Neuronal stem cell (in vitro differentiated cells): Measurements from ENCODE around the gene BMP6.

Experiments
- DNase-seq: peaks from one replicate; pipeline ENCODE4 v3.0.0-alpha.2; 2013; ENCODE audit warnings: low spot score
- H2AFZ ChIP-seq: one replicate; pipeline ENCODE4 v1.6.1; 2013; ENCODE audit warnings: mild to moderate bottlenecking, low read length, inconsistent platforms
- H2AK5ac ChIP-seq: 2 replicates; pipeline ENCODE4 v1.6.1; 2013; ENCODE audit warnings: low read depth, mild to moderate bottlenecking, inconsistent platforms, low read length, moderate library complexity, mixed read lengths
- H2BK120ac ChIP-seq: 2 replicates; pipeline ENCODE4 v1.6.1; 2013; ENCODE audit warnings: low read depth, mild to moderate bottlenecking, inconsistent platforms, low read length, moderate library complexity, mixed read lengths
- H2BK12ac ChIP-seq: one replicate; pipeline ENCODE4 v1.6.1; 2013; ENCODE audit warnings: low read length, inconsistent platforms
- H2BK15ac ChIP-seq: 2 replicates; pipeline ENCODE4 v1.6.1; 2013; ENCODE audit warnings: mild to moderate bottlenecking, low read length, inconsistent platforms, mixed read lengths
- H2BK5ac ChIP-seq: one replicate; pipeline ENCODE4 v1.6.1; 2013; ENCODE audit warnings: inconsistent platforms, mild to moderate bottlenecking, low read length, moderate library complexity
- H3K14ac ChIP-seq: one replicate; pipeline ENCODE4 v1.6.1; 2013; ENCODE audit warnings: low read length, inconsistent platforms
- H3K18ac ChIP-seq: 2 replicates; pipeline ENCODE4 v1.6.1; 2013; ENCODE audit warnings: low read length, inconsistent platforms
- H3K23ac ChIP-seq: 2 replicates; pipeline ENCODE4 v1.6.1; 2013; ENCODE audit warnings: low read depth, mild to moderate bottlenecking, mixed read lengths, low read length, inconsistent platforms; ENCODE audit not compliant: poor library complexity
- H3K27ac ChIP-seq: replicated peaks from 3 replicates; pipeline ENCODE4 v1.5.1; 2013; ENCODE audit warnings: low read length, inconsistent platforms
- H3K27me3 ChIP-seq, 3 experiments: 2 replicates each; pipeline ENCODE4 v1.6.1; 2013; ENCODE audit warnings: low read length in 3 of 3, mild to moderate bottlenecking in 2 of 3, inconsistent platforms in 1 of 3, low read depth in 1 of 3, mixed read lengths in 1 of 3, moderate library complexity in 1 of 3; ENCODE audit not compliant: control insufficient read depth in 3 of 3, insufficient read depth in 3 of 3
- H3K36me3 ChIP-seq, 2 donors: replicated peaks in 1 of 2; 2 replicates each; pipeline ENCODE4 v1.6.1; 2013; ENCODE audit warnings: low read length in 2 of 2; ENCODE audit not compliant: control insufficient read depth in 2 of 2, insufficient read depth in 2 of 2
- H3K4ac ChIP-seq: 2 replicates; pipeline ENCODE4 v1.6.1; 2013; ENCODE audit warnings: inconsistent platforms, mild to moderate bottlenecking, low read length, moderate library complexity
- H3K4me1 ChIP-seq, 2 donors: 1 replicate in 1 of 2; 2 replicates in 1 of 2; pipeline ENCODE4 v1.6.1; 2013; ENCODE audit warnings: low read length in 2 of 2, low read depth in 1 of 2; ENCODE audit not compliant: control insufficient read depth in 2 of 2, insufficient read depth in 1 of 2
- H3K4me2 ChIP-seq: one replicate; pipeline ENCODE4 v1.6.1; 2013; ENCODE audit warnings: mild to moderate bottlenecking, low read length, inconsistent platforms; ENCODE audit not compliant: insufficient read depth, poor library complexity, severe bottlenecking
- H3K4me3 ChIP-seq, 2 donors: 2 replicates each; pipeline ENCODE4 v1.5.1; 2013; ENCODE audit warnings: low read length in 2 of 2, mild to moderate bottlenecking in 2 of 2, inconsistent platforms in 1 of 2, moderate library complexity in 1 of 2
- H3K79me1 ChIP-seq: one replicate; pipeline ENCODE4 v1.6.1; 2013; ENCODE audit warnings: low read depth, mild to moderate bottlenecking, inconsistent platforms, low read length, moderate library complexity
- H3K9ac ChIP-seq: one replicate; pipeline ENCODE4 v1.6.1; 2013; ENCODE audit warnings: mild to moderate bottlenecking, low read depth, low read length, inconsistent platforms; ENCODE audit not compliant: poor library complexity
- H3K9me3 ChIP-seq, 2 donors: replicated peaks in 1 of 2; 2 replicates each; pipeline versions ENCODE3 to v1.6.1; 2013; ENCODE audit warnings: low read length in 2 of 2, mild to moderate bottlenecking in 2 of 2, inconsistent platforms in 1 of 2, low read depth in 1 of 2, mixed read lengths in 1 of 2, moderate library complexity in 1 of 2; ENCODE audit not compliant: control insufficient read depth in 2 of 2, insufficient read depth in 1 of 2
- H4K8ac ChIP-seq: one replicate; pipeline ENCODE4 v1.6.1; 2013; ENCODE audit warnings: low read depth, mild to moderate bottlenecking, inconsistent platforms, low read length, moderate library complexity
- H4K91ac ChIP-seq: one replicate; pipeline ENCODE4 v1.6.1; 2013; ENCODE audit warnings: low read length, low read depth, mild to moderate bottlenecking, inconsistent platforms; ENCODE audit not compliant: poor library complexity
- WGBS, 2 donors: extraction: QIAGEN DNeasy Blood & Tissue Kit; methylation state at CpG; one replicate each; pipeline ENCODE4 v1.1.7; 2013; ENCODE audit warnings: missing lambda C conversion rate in 2 of 2, mixed read lengths in 1 of 2; ENCODE audit not compliant: insufficient read length in 2 of 2, insufficient replicate concordance in 1 of 2; ENCODE audit errors: extremely low coverage in 2 of 2; 5-methylcytosine and 5-hydroxymethylcytosine counted together

Gene BMP6

GRCh38 chr6:7818257-7819214, 92.6 kb downstream of the BMP6 start:
- no peak overlapping the region for H2BK12ac ChIP-seq
- H3K36me3 ChIP-seq, result no peaks in the 10 kb centered on the region
- H3K27ac ChIP-seq, result no peak overlapping the region
- H2BK15ac ChIP-seq, result no peak overlapping the region
- H3K4me3 ChIP-seq, result no peak overlapping the region
- no peak overlapping the region for H4K8ac ChIP-seq
- no peak overlapping the region for H4K91ac ChIP-seq
- H2AK5ac ChIP-seq, result no peak overlapping the region
- no peak overlapping the region for H3K4ac ChIP-seq
- no peak overlapping the region for H2BK5ac ChIP-seq
- no peak overlapping the region for H3K18ac ChIP-seq
- no peak overlapping the region for H3K9ac ChIP-seq
- peaks cover 0 to 18% (median 0%) of the 10 kb centered on the region in 3 experiments for H3K27me3 ChIP-seq
- DNase-seq, result no peak
- H3K14ac ChIP-seq, result no peak overlapping the region
- no peak overlapping the region for H3K23ac ChIP-seq
- H3K79me1 ChIP-seq, result no peaks in the 10 kb centered on the region
- no CpG with 5 or more reads among the region's 13 CpGs for WGBS, 2 donors
- H3K9me3 ChIP-seq, result no peaks in the 10 kb centered on the region
- no peak overlapping the region for H2AFZ ChIP-seq
- no peak overlapping the region for H3K4me2 ChIP-seq
- no peak overlapping the region for H2BK120ac ChIP-seq
- no peaks in the 10 kb centered on the region for H3K4me1 ChIP-seq

GRCh38 chr6:7819431-7820015, 93.6 kb downstream of the BMP6 start:
- no peak overlapping the region for H3K9ac ChIP-seq
- no peak for DNase-seq
- no peak overlapping the region for H3K23ac ChIP-seq
- no peaks in the 10 kb centered on the region for H3K9me3 ChIP-seq
- no peak overlapping the region for H3K14ac ChIP-seq
- H2AFZ ChIP-seq, result no peak overlapping the region
- H2BK15ac ChIP-seq, result no peak overlapping the region
- no peak overlapping the region for H3K4ac ChIP-seq
- H3K27me3 ChIP-seq, result peaks cover 0 to 18% (median 0%) of the 10 kb centered on the region in 3 experiments
- H2BK5ac ChIP-seq, result no peak overlapping the region
- H3K4me2 ChIP-seq, result no peak overlapping the region
- no peaks in the 10 kb centered on the region for H3K4me1 ChIP-seq
- no peak overlapping the region for H3K18ac ChIP-seq
- H3K36me3 ChIP-seq, result no peaks in the 10 kb centered on the region
- WGBS, 2 donors, result 100% methylated on average over 2 of the region's 3 CpGs; no CpG with 5 or more reads in 1 of the 2 donors
- H3K79me1 ChIP-seq, result no peaks in the 10 kb centered on the region
- no peak overlapping the region for H3K4me3 ChIP-seq
- H4K91ac ChIP-seq, result no peak overlapping the region
- H3K27ac ChIP-seq, result no peak overlapping the region
- no peak overlapping the region for H2BK12ac ChIP-seq
- H2BK120ac ChIP-seq, result no peak overlapping the region
- H4K8ac ChIP-seq, result no peak overlapping the region
- no peak overlapping the region for H2AK5ac ChIP-seq

- WGBS, 2 donors, result no CpG with 5 or more reads among the region's 9 CpGs
- Histone ChIP-seq H4K91ac (no peak overlapping the region), H3K4ac (no peak overlapping the region), H2BK120ac (no peak overlapping the region), H2BK12ac (no peak overlapping the region), H4K8ac (no peak overlapping the region), H3K27ac (no peak overlapping the region), H3K27me3 (peaks cover 0 to 18% (median 0%) of the 10 kb centered on the region in 3 experiments), H3K79me1 (no peaks in the 10 kb centered on the region), H3K4me2 (no peak overlapping the region), H2BK5ac (no peak overlapping the region), H3K9me3 (no peaks in the 10 kb centered on the region), H3K36me3 (no peaks in the 10 kb centered on the region), H3K14ac (no peak overlapping the region), H3K4me3 (no peak overlapping the region), H2BK15ac (no peak overlapping the region), H2AK5ac (no peak overlapping the region), H3K4me1 (no peaks in the 10 kb centered on the region), H3K18ac (peak overlapping the region; percentile 53), H3K23ac (no peak overlapping the region), H3K9ac (no peak overlapping the region), H2AFZ (no peak overlapping the region)
- DNase-seq, result no peak
Measured at GRCh38 chr6:7820288-7820835, 94.5 kb downstream of the BMP6 start.

- Histone ChIP-seq H3K36me3 (no peaks in the 10 kb centered on the region), H2BK120ac (no peak overlapping the region), H4K91ac (no peak overlapping the region), H3K14ac (no peak overlapping the region), H3K4ac (no peak overlapping the region), H2AFZ (no peak overlapping the region), H3K27me3 (peaks cover 0 to 26% (median 0%) of the 10 kb centered on the region in 3 experiments), H3K9me3 (no peaks in the 10 kb centered on the region), H3K18ac (no peak overlapping the region), H2BK12ac (no peak overlapping the region), H2AK5ac (no peak overlapping the region), H3K23ac (no peak overlapping the region), H3K4me2 (no peak overlapping the region), H2BK5ac (no peak overlapping the region), H3K4me3 (no peak overlapping the region), H3K27ac (no peak overlapping the region), H3K9ac (no peak overlapping the region), H4K8ac (no peak overlapping the region), H3K4me1 (no peaks in the 10 kb centered on the region), H3K79me1 (no peaks in the 10 kb centered on the region), H2BK15ac (no peak overlapping the region)
- no peak for DNase-seq
- no CpG with 5 or more reads among the region's 5 CpGs for WGBS, 2 donors
Measured at GRCh38 chr6:7821426-7821825, 95.5 kb downstream of the BMP6 start.
